ENCODE measurements around the gene GZMM. TPM values are rescaled to one million over a fixed set of nuclear protein-coding genes. Genes with fewer than 3 reads are reported as not detected.

GZMM gene
- total RNA-seq, 2 donors from 2014 or later = 5.3 TPM; not detected in 1

- peaks cover 29% of the 10 kb centered on the region for H3K4me1 ChIP-seq
- 90 to 91% methylated on average over 11 to 52 of the region's 55 CpGs for WGBS, 2 donors
- no peak overlapping the region for H3K4me3 ChIP-seq
- H3K36me3 ChIP-seq (replicated peaks in 1 of 2; ENCODE audit: insufficient read depth in 1 of 2, low read depth in 2 of 2) = peaks cover 0 to 25% of the 10 kb centered on the region in 2 donors
- intact Hi-C loops (cut with DNase I) = no loop called here
- TF ChIP-seq POLR2A (IDR thresholded peaks at IDR 0.05) = no peak
- TF ChIP-seq, protein P1, sequence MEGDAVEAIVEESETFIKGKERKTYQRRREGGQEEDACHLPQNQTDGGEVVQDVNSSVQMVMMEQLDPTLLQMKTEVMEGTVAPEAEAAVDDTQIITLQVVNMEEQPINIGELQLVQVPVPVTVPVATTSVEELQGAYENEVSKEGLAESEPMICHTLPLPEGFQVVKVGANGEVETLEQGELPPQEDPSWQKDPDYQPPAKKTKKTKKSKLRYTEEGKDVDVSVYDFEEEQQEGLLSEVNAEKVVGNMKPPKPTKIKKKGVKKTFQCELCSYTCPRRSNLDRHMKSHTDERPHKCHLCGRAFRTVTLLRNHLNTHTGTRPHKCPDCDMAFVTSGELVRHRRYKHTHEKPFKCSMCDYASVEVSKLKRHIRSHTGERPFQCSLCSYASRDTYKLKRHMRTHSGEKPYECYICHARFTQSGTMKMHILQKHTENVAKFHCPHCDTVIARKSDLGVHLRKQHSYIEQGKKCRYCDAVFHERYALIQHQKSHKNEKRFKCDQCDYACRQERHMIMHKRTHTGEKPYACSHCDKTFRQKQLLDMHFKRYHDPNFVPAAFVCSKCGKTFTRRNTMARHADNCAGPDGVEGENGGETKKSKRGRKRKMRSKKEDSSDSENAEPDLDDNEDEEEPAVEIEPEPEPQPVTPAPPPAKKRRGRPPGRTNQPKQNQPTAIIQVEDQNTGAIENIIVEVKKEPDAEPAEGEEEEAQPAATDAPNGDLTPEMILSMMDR (IDR thresholded peaks at IDR 0.05) = no peak
- H3K27me3 ChIP-seq = no peaks in the 10 kb centered on the region
- no peak for DNase-seq
- no peak overlapping the region for H3K27ac ChIP-seq
- H3K9me3 ChIP-seq = no peaks in the 10 kb centered on the region
- ATAC-seq = no peak
These were observed 7.6 kb upstream of the GZMM start for GRCh38 chr19:536031-536880.

DNA sequence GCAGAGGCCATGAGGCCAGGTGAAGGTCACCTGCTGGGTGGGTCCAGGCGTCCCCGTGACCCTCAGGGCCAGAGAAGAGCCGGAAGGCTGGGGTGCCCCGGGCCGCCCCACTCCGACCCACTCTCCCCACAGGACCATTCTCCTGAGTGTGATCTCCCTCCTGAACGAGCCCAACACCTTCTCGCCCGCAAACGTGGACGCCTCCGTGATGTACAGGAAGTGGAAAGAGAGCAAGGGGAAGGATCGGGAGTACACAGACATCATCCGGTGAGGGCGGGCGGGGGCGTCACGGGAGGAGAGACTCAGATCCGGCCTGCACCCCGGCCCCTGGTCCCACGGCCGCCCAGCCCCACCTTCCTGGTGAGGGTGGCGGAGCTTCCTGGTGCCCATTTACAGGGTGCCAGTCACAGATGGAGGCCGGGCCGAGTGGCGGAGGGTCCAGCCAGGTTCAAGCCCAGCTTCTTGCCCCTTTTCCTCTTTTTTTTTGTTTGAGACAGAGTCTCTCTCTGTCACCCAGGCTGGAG lies 6.9 kb upstream of the GZMM start:
- H3K27me3 ChIP-seq = no peaks in the 10 kb centered on the region
- intact Hi-C loops (cut with DNase I) = no loop called here
- H3K4me3 ChIP-seq = no peak overlapping the region
- H3K27ac ChIP-seq = no peak overlapping the region
- ATAC-seq (no peak), DNase-seq (no peak)
- no peaks in the 10 kb centered on the region for H3K9me3 ChIP-seq
- H3K36me3 ChIP-seq (replicated peaks in 1 of 2; ENCODE audit: insufficient read depth in 1 of 2, low read depth in 2 of 2) = peaks cover 0 to 25% of the 10 kb centered on the region in 2 donors
- H3K4me1 ChIP-seq = peaks cover 29% of the 10 kb centered on the region
- TF ChIP-seq, protein P1 (IDR thresholded peaks at IDR 0.05) = no peak
- no peak for TF ChIP-seq POLR2A (IDR thresholded peaks at IDR 0.05)
- 94 to 95% methylated on average over 20 to 24 of the region's 26 CpGs for WGBS, 2 donors

DNA sequence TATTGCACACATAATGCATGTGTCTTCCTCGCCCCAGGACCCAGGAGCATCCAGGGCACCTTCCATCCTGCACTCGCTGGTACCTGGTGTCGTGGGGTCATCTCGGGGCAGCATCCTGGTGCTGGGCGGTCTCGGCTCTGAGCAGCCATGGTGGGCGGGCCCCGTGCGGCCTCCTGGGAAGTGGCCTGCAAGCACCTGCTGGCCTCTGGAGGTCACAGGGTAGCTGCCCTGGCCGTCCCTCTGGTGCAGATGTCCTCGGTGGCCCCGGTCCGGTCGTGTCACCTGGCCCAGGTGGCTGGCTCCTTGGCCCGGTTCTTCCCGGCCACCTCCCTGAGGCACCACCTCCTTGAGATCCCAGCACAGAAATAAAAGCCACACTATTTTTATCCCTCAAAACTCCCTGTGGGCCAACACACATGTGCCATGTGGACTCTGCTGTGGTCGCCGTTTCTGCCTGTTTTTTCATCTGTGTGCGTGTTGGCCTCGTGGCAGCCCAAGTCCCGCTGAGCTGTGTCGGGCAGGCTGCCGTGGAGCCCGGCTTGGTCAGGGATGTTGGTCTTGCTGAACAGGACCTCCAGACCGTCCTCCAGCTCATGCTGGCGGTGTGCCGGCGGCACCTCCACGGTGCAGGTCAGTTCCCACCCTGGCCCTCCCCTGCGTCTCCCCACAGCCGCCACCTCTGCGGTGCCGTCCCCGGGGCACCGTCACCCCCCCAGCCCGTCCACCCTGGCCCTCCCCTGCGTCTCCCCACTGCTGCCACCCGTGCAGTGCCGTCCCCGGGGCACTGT lies 5.0 kb upstream of the GZMM start:
- ATAC-seq = no peak
- Histone ChIP-seq H3K4me1 (peaks cover 19% of the 10 kb centered on the region), H3K27me3 (no peaks in the 10 kb centered on the region), H3K36me3 (replicated peaks in 1 of 2; ENCODE audit: insufficient read depth in 1 of 2, low read depth in 2 of 2) (peaks cover 0 to 25% of the 10 kb centered on the region in 2 donors), H3K9me3 (no peaks in the 10 kb centered on the region), H3K27ac (no peak overlapping the region), H3K4me3 (no peak overlapping the region)
- 81 to 89% methylated on average over 19 to 40 of the region's 40 CpGs for WGBS, 2 donors
- intact Hi-C loops (cut with DNase I) = no loop called here
- DNase-seq = no peak
- TF ChIP-seq, protein P1 (IDR thresholded peaks at IDR 0.05) = no peak
- TF ChIP-seq POLR2A (IDR thresholded peaks at IDR 0.05) = no peak

- no peak for TF ChIP-seq POLR2A (IDR thresholded peaks at IDR 0.05)
- TF ChIP-seq, protein P1 (IDR thresholded peaks at IDR 0.05) = no peak
- H3K36me3 ChIP-seq (replicated peaks in 1 of 2; ENCODE audit: insufficient read depth in 1 of 2, low read depth in 2 of 2) = peaks cover 0 to 25% of the 10 kb centered on the region in 2 donors
- H3K27ac ChIP-seq = no peak overlapping the region
- no peak overlapping the region for H3K4me3 ChIP-seq
- peaks cover 13% of the 10 kb centered on the region for H3K4me1 ChIP-seq
- 91 to 95% methylated on average over 4 to 26 of the region's 30 CpGs for WGBS, 2 donors
- no peaks in the 10 kb centered on the region for H3K27me3 ChIP-seq
- ATAC-seq (no peak), DNase-seq (no peak)
- H3K9me3 ChIP-seq = no peaks in the 10 kb centered on the region
- intact Hi-C loops (cut with DNase I) = no loop called here
These were observed 4.3 kb upstream of the GZMM start for GRCh38 chr19:539429-540030.

All from body of pancreas (tissue), 4 donors.